HPDE6-E6E7 (cell line): ENCODE results near the gene CFDP1.

Experiments
- DNase-seq: peaks from one replicate; pipeline ENCODE4 v3.0.0; 2011; ENCODE audit warnings: missing footprints; ENCODE audit errors: extremely low spot score

CFDP1 gene

DNA sequence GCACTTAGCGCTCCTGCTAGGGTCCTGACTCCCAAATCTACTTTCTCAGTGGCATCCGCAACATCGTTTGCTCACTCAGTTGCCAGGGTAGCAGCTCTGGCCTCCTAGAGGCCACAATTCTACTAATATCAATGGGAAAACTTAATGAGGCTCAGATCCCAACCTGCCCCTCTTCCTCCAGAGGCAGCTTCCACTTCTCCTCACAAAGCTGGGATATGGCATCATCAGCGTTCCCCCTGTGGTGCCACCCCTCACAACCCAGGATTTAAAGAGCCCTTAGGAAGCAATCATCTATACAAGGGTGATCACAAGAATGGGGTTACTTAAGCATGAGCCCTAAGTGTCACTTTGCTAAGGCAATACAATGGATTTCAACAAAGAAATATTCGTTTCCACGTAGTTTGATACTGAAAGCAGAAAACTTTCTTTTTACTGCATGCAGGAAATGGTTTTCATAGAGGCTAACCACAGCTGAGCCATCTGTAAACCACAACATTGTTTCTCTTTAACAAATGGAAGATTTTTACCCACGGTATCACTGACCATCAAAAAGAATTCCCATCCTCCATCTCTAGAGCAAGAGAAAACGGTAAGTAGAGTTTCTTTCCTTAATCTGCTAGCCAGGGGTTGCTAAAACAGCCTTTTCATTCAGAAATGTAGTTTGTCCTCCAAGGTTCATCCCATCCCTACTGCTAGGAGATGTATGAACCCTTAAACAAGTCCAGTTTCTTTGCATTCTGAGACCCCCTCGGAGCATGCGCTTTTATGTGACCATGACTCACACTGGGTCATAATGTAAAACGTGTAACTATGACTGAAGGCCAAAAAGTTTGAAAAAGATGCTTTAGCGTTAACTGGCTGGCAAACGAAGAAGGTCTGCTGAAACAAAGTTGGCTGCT lies 113.5 kb downstream of the CFDP1 start:
- DNase-seq = no peak

- no peak for DNase-seq
Measured at GRCh38 chr16:75318737-75319136, 114.6 kb downstream of the CFDP1 start.

DNA sequence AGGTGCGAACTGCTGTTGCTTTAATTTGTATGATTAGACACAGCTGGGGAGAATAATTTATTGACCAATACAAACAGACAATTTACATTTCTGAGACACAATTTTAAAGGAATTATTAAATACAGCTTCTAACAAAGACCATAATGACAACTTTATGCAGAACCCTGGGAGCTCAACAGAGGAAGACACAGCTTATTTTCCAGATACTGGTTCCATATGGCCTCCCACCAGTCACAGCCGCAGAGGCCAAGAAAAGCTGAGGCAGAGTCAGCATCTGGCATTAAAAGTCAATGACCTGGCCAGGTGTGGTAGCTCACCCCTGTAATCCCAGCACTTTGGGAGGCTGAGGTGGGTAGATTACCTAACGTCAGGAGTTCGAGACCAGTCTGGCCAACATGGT lies 115.8 kb downstream of the CFDP1 start:
- no peak for DNase-seq

DNA sequence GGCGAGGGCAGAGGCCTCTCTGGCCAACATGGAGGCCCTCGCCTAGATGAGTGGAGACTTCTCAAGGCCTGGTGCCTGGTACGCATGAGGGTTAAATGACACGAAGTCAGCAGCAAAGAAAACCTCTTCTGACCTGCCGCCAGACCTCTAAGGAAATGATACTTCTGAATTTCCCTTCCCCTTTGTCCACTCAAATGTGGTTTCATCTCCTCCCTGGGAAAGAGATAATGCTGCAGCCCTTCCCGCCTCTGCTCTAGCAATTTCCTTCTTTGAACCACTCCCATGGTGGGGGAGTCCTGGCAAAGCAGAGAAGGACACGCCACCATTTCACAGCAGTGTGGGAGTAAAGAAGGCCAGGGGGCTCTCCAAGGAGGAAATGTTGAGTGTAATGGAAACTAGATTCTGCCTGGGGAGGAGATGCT lies 116.2 kb downstream of the CFDP1 start:
- DNase-seq = no peak

DNA sequence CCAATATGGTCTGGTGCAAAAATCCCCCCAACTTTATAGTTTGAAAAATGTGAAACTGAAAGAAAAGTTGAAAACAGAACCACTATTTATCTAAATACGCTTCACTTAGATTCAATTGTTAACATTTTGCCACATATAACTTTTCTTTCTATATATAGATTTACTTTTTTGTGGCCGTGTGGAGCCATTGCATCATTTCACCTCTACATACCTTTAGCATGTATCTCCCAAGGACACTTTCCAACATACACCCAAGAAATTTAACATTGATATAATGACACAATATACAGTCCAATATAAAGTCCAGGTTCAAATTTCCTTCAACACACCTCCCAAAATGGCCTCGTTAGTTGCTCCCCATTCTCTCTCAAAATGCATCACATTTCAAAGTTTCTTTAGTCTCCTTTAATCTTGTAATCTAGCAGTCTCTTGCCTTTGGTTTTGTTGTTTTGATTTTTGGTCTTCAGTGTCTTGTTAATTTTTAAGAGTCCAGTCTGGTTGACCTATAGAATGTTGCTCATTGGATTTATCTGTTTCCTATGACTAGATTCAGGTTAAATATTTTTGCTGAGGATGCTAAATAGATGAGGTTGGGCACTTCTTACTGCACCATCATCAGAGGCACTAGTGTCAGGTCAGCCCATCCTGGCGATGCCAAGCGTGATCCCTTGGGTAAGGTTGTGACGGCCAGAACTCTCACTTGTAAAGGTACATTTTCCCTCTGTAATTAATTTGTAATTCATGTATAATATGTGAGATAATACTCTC lies 117.6 kb downstream of the CFDP1 start:
- DNase-seq = no peak

DNA sequence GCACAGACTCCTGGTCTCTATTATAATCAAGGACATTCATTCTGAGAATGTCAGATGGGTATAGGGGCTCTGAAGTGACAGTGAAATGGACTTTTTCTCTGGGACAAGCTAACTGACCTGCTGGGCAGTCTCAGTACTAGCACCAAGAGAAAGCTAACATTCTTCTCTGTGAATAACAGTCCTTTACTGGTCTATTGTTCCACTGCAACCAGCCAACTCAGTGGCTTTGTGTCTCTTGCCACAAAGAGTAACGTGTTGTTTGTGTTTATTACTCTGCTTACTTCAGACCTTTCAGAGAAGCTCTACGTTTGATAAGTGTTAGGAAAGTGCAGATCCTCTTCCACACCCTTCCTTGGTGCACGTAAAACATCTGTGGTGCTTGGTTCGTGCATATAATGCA lies 120.4 kb downstream of the CFDP1 start:
- no peak for DNase-seq

GRCh38 chr16:75311383-75311938 lies 121.8 kb downstream of the CFDP1 start:
- no peak for DNase-seq

- no peak for DNase-seq
Measured at GRCh38 chr16:75310541-75310940, 122.8 kb downstream of the CFDP1 start.

DNA sequence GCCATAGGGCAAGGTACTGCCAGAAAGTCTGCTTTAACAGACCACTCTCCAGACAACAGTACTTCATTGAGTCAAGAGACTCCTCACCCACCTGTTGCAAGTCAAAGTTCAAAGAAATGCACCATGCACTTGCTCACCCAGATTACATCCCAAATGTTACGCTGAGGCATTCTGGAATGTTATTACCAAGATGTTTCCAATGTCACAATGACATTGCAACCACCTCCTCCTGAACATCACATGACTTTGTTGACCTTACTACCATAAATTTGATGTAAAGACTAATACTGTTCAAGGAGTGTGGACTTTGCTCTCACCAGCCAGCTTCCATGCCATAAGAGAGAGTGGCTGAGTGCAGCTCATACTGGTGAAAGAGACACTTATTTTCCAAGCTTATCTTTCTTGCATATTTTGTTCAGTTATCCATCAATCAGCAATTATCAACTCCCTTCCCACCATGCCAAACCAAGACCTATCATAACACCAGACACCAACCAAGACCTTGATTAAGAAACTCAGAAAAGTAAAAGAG lies 123.3 kb downstream of the CFDP1 start:
- no peak for DNase-seq

DNA sequence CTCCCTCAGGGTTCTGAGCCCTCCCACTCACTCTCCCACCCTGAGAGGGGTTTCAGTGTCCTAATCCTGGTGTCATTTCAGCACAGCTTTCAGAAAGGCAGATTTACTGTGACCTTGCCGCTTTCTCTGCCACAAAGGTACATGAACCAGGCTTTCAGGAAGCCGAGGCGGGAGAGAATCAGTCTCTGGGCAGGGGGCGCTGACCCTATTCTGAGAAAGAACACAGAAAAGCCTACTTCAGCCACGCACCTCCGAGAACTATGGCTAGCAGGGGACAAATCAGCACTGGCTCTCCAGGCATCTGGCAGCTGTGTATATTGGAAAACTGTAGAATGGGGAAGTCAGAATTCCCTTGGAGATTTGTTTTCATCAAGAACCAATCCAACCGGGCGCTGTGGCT lies 124.1 kb downstream of the CFDP1 start:
- DNase-seq = no peak

GRCh38 chr16:75308011-75308410 lies 125.3 kb downstream of the CFDP1 start:
- DNase-seq = no peak

GRCh38 chr16:75307506-75307905 lies 125.8 kb downstream of the CFDP1 start:
- no peak for DNase-seq

DNA sequence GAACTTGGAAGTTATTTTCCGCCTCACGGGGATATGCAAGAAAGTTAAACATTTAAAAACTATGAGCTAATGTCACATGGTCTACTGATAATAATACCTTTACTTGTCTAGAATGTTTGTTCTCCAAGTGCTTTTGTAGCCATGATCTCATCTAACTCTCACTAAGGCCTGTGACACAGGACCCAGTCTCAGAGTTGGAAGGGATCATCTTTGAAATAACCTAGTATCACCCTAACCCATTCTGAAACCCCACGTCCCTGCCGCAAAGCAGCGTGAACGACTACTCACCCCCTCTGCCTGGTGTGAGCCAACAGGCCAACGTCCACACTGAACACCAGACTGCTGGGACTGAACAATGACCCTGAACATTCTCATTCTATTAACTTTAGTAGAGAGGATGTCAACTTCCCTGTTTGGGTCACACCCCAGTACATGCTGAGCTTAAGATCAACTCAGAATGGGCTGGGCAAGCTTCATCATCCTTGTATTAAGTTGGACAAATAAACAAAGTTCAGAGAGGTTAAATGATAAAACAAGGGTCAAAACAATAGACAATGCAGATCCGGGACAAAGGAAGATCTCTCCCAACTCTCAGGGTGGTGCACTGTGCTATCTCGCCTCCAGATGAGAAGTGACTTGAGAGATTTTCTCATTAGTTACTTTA lies 127.1 kb downstream of the CFDP1 start:
- DNase-seq = no peak

GRCh38 chr16:75305364-75306098 lies 127.8 kb downstream of the CFDP1 start:
- DNase-seq = peak; percentile 99

GRCh38 chr16:75304521-75305363 lies 128.6 kb downstream of the CFDP1 start:
- no peak for DNase-seq

- DNase-seq = no peak
Measured at GRCh38 chr16:75301804-75302203, 131.5 kb downstream of the CFDP1 start.

GRCh38 chr16:75298267-75298666 lies 135.0 kb downstream of the CFDP1 start:
- DNase-seq = no peak

DNA sequence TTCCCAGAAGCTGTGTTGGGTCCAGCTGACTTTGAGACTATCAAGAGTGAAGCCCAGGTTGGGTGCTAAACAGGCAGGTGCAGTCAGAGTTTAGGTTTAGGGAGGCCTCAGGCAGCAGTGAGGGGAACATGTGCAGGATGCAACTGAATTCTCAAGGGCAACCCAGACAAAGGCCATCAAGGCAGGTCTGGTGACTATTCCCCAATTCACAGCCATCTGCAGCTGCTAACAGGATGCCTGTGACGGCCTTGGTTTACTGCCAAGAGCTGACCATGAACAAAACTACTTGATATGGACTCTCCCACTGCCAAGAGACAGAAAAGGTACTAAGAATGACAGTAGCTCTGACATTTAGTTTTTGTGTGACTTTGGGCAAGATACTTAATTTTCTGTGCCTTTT lies 136.7 kb downstream of the CFDP1 start:
- no peak for DNase-seq

GRCh38 chr16:75294773-75295459 lies 138.4 kb downstream of the CFDP1 start:
- DNase-seq = no peak

GRCh38 chr16:75293772-75294171 lies 139.5 kb downstream of the CFDP1 start:
- no peak for DNase-seq
